GM18508 (cell line): ENCODE data around the gene MCTP1.

ENCODE experiments used
- ATAC-seq: cut with Tn5 transposase; IDR thresholded peaks from one replicate; pipeline ENCODE4 v1.9.1; 2021; ENCODE audit warnings: moderate number of reproducible peaks; ENCODE audit not compliant: insufficient read depth, unreplicated experiment

Gene MCTP1

GRCh38 chr5:95045181-95045965, 239.5 kb downstream of the MCTP1 start:
- no peak for ATAC-seq

GRCh38 chr5:95044096-95044495, 240.8 kb downstream of the MCTP1 start:
- ATAC-seq = no peak

GRCh38 chr5:95043648-95044047, 241.2 kb downstream of the MCTP1 start:
- ATAC-seq = no peak

GRCh38 chr5:95043234-95043633, 241.7 kb downstream of the MCTP1 start:
- ATAC-seq = no peak

GRCh38 chr5:95042037-95042436, 242.9 kb downstream of the MCTP1 start:
- no peak for ATAC-seq

- no peak for ATAC-seq
Measured at GRCh38 chr5:95035891-95036685, 248.8 kb downstream of the MCTP1 start.

- ATAC-seq = no peak
Measured at GRCh38 chr5:95032801-95033200, 252.1 kb downstream of the MCTP1 start.

- ATAC-seq = no peak
Measured at GRCh38 chr5:95029569-95030366, 255.1 kb downstream of the MCTP1 start.

GRCh38 chr5:95027775-95028174, 257.1 kb downstream of the MCTP1 start:
- ATAC-seq = peak; percentile 21

GRCh38 chr5:95027151-95027721, 257.7 kb downstream of the MCTP1 start:
- ATAC-seq = peak; percentile 23

- ATAC-seq = no peak
Measured at GRCh38 chr5:95026718-95027117, 258.2 kb downstream of the MCTP1 start.

GRCh38 chr5:95022967-95023695, 261.8 kb downstream of the MCTP1 start:
- ATAC-seq = peak; percentile 74

- ATAC-seq = no peak
Measured at GRCh38 chr5:95020345-95020744, 264.5 kb downstream of the MCTP1 start.

- ATAC-seq = no peak
Measured at GRCh38 chr5:95018946-95019345, 265.9 kb downstream of the MCTP1 start.

GRCh38 chr5:95018511-95018910, 266.4 kb downstream of the MCTP1 start:
- ATAC-seq = no peak

- no peak for ATAC-seq
Measured at GRCh38 chr5:95009812-95010211, 275.1 kb downstream of the MCTP1 start.

- ATAC-seq = peak; percentile 85
Measured at GRCh38 chr5:95007921-95008597, 276.8 kb downstream of the MCTP1 start.

- ATAC-seq = no peak
Measured at GRCh38 chr5:95005811-95006210, 279.1 kb downstream of the MCTP1 start.

GRCh38 chr5:94998670-94999069, 286.2 kb downstream of the MCTP1 start:
- no peak for ATAC-seq
